ENCODE measurements around the gene PUDP.

GRCh38 chrX:7100022-7100421, 47.9 kb downstream of the PUDP start:
- no peak for TF ChIP-seq CTCF (IDR thresholded peaks at IDR 0.05)
- no peak for TF ChIP-seq POLR2A (IDR thresholded peaks at IDR 0.05)
- TF ChIP-seq POLR2AphosphoS5 (IDR thresholded peaks at IDR 0.05; ENCODE audit: insufficient read depth in 1 of 2, low read depth in 1 of 2): no peak
